HG02981 (cell line): ENCODE measurements around the gene PLIN4.
"Not testable (repeated sequence)": the region's sequence is repeated elsewhere in the genome, so short reads cannot be mapped to it uniquely, and the experiment has no call there.

Source experiments
- ATAC-seq: cut with Tn5 transposase; IDR thresholded peaks from one replicate; pipeline ENCODE4 v1.9.1; 2021; ENCODE audit warnings: mild to moderate bottlenecking, moderate library complexity; ENCODE audit not compliant: unreplicated experiment

Gene PLIN4

GRCh38 chr19:4518345-4519171 is at the start of gene PLIN4:
TSS of gene PLIN4 (minus strand) at chr19:4518486. CDS start at chr19:4518272, 214 bp downstream.
- ATAC-seq = no peak

- no peak for ATAC-seq
Measured at GRCh38 chr19:4567584-4568071, 49.3 kb upstream of the PLIN4 start.

- ATAC-seq = no peak
Measured at GRCh38 chr19:4566402-4567051, 48.2 kb upstream of the PLIN4 start.

GRCh38 chr19:4563562-4563961 is 45.3 kb upstream of the PLIN4 start:
- not testable (repeated sequence) for ATAC-seq

- ATAC-seq = not testable (repeated sequence)
Measured at GRCh38 chr19:4562085-4562484, 43.8 kb upstream of the PLIN4 start.

- no peak for ATAC-seq
Measured at GRCh38 chr19:4559569-4559968, 41.3 kb upstream of the PLIN4 start, which contains the start of gene SEMA6B. TSS of gene SEMA6B (minus strand) at chr19:4559684. CDS start at chr19:4558457, 1,227 bp downstream.

- ATAC-seq = no peak
Measured at GRCh38 chr19:4557971-4558941, 40.0 kb upstream of the PLIN4 start.

GRCh38 chr19:4557144-4557970 is 39.1 kb upstream of the PLIN4 start:
- no peak for ATAC-seq

GRCh38 chr19:4556597-4557127 is 38.4 kb upstream of the PLIN4 start:
- no peak for ATAC-seq

GRCh38 chr19:4555657-4556561 is 37.6 kb upstream of the PLIN4 start:
- no peak for ATAC-seq

- ATAC-seq = no peak
Measured at GRCh38 chr19:4554717-4555116, 36.4 kb upstream of the PLIN4 start.

GRCh38 chr19:4553775-4554174 is 35.5 kb upstream of the PLIN4 start:
- ATAC-seq = no peak

- ATAC-seq = no peak
Measured at GRCh38 chr19:4553092-4553695, 34.9 kb upstream of the PLIN4 start.

- ATAC-seq = no peak
Measured at GRCh38 chr19:4552525-4552819, 34.2 kb upstream of the PLIN4 start.

GRCh38 chr19:4550479-4551050 is 32.3 kb upstream of the PLIN4 start:
- ATAC-seq = no peak

- ATAC-seq = no peak
Measured at GRCh38 chr19:4550018-4550417, 31.7 kb upstream of the PLIN4 start.

- ATAC-seq = no peak
Measured at GRCh38 chr19:4548238-4548584, 29.9 kb upstream of the PLIN4 start.
